HEK293 (cell line): ENCODE data around the gene TMEM176B.

Experiments
- CTCF ChIA-PET: fragments of 350-600 bp; formaldehyde crosslinking; extraction: SDS; loops from one replicate; lab custom pipeline; 2021; ENCODE audit warnings: antibody characterized with exemption; lab: Yijun Ruan, JAX
- POLR2A ChIA-PET: fragments of 300-600 bp; formaldehyde crosslinking; extraction: SDS; loops from one replicate; lab custom pipeline; 2020; ENCODE audit warnings: antibody characterized with exemption, inconsistent platforms; lab: Yijun Ruan, JAX
- H3K27ac ChIP-seq: fragments of 200-500 bp; sonication (Bioruptor generic); 2 replicates; pipeline ENCODE4 v1.5.1; 2014; ENCODE audit warnings: low read depth, low read length, control low read depth, inconsistent platforms; ENCODE audit errors: extremely low read depth
- H3K36me3 ChIP-seq, 2 experiments: fragments of 200-500 bp in 1 of 2; sonication (Bioruptor generic) in 1 of 2; 1 replicate in 1 of 2; 2 replicates in 1 of 2; pipeline ENCODE4 v1.5.1; 2014 to 2017; ENCODE audit warnings: inconsistent platforms in 2 of 2, low read length in 2 of 2; ENCODE audit not compliant: control insufficient read depth in 2 of 2, insufficient read depth in 1 of 2
- H3K4me1 ChIP-seq: fragments of 200-500 bp; sonication (Bioruptor generic); 2 replicates; pipeline ENCODE4 v1.5.1; 2014; ENCODE audit warnings: mild to moderate bottlenecking, low read length, inconsistent platforms; ENCODE audit not compliant: control insufficient read depth, insufficient read depth
- H3K4me3 ChIP-seq: 2 replicates; pipeline ENCODE4 v1.5.1; 2011; ENCODE audit warnings: low read depth, mild to moderate bottlenecking, control low read depth, low read length, moderate library complexity
- H3K9me3 ChIP-seq: fragments of 200-500 bp; sonication (Bioruptor generic); 2 replicates; pipeline ENCODE4 v1.5.1; 2014; ENCODE audit warnings: low read depth, low read length, inconsistent platforms; ENCODE audit not compliant: control insufficient read depth, insufficient read depth
- EGR2 ChIP-seq: fragments of 450-650 bp; formaldehyde crosslinking; IDR thresholded peaks from 2 replicates; pipeline ENCODE4 v1.5.1; 2016; ENCODE audit warnings: low read depth, missing biosample characterization, missing genetic modification characterization
- KLF9 ChIP-seq: fragments of 450-650 bp; formaldehyde crosslinking; IDR thresholded peaks from 2 replicates; pipeline ENCODE4 v1.5.1; 2016; ENCODE audit warnings: missing biosample characterization, missing genetic modification characterization, low read depth
- MYNN ChIP-seq: fragments of 450-650 bp; formaldehyde crosslinking; IDR thresholded peaks from 2 replicates; pipeline ENCODE4 v1.5.1; 2016; ENCODE audit warnings: missing biosample characterization, missing genetic modification characterization, borderline replicate concordance
- PRDM4 ChIP-seq: fragments of 450-650 bp; formaldehyde crosslinking; IDR thresholded peaks from 2 replicates; pipeline ENCODE4 v1.5.1; 2017; ENCODE audit warnings: missing biosample characterization, missing genetic modification characterization
- REST ChIP-seq: fragments of 450-650 bp; formaldehyde crosslinking; IDR thresholded peaks from 2 replicates; pipeline ENCODE4 v1.5.1; 2016; ENCODE audit warnings: missing biosample characterization, missing genetic modification characterization
- SCRT2 ChIP-seq: fragments of 450-650 bp; formaldehyde crosslinking; IDR thresholded peaks from 2 replicates; pipeline ENCODE4 v1.5.1; 2016; ENCODE audit warnings: missing biosample characterization, missing genetic modification characterization
- ZFP41 ChIP-seq: fragments of 450-650 bp; formaldehyde crosslinking; IDR thresholded peaks from 2 replicates; pipeline ENCODE4 v1.5.1; 2016; ENCODE audit warnings: missing biosample characterization, missing genetic modification characterization, borderline replicate concordance
- ZNF202 ChIP-seq: fragments of 450-650 bp; formaldehyde crosslinking; IDR thresholded peaks from 2 replicates; pipeline ENCODE4 v1.5.1; 2016; ENCODE audit warnings: missing biosample characterization, missing genetic modification characterization, borderline replicate concordance
- ZNF280C ChIP-seq: fragments of 450-650 bp; formaldehyde crosslinking; IDR thresholded peaks from 2 replicates; pipeline ENCODE4 v1.5.1; 2016; ENCODE audit warnings: missing biosample characterization, missing genetic modification characterization
- ZNF354C ChIP-seq: fragments of 450-650 bp; formaldehyde crosslinking; IDR thresholded peaks from 2 replicates; pipeline ENCODE4 v1.5.1; 2016; ENCODE audit warnings: missing biosample characterization, missing genetic modification characterization, low read depth, borderline replicate concordance
- ZNF404 ChIP-seq: fragments of 450-650 bp; formaldehyde crosslinking; IDR thresholded peaks from 2 replicates; pipeline ENCODE4 v1.5.1; 2017; ENCODE audit warnings: missing biosample characterization, missing genetic modification characterization
- ZNF510 ChIP-seq: fragments of 450-650 bp; formaldehyde crosslinking; IDR thresholded peaks from 2 replicates; pipeline ENCODE4 v1.5.1; 2018; ENCODE audit warnings: mild to moderate bottlenecking, missing genetic modification characterization, missing biosample characterization; ENCODE audit not compliant: insufficient replicate concordance
- ZNF530 ChIP-seq: fragments of 450-650 bp; formaldehyde crosslinking; IDR thresholded peaks from 2 replicates; pipeline ENCODE4 v1.5.1; 2016; ENCODE audit warnings: low read depth, missing biosample characterization, missing genetic modification characterization
- ZNF544 ChIP-seq: fragments of 450-650 bp; formaldehyde crosslinking; IDR thresholded peaks from 2 replicates; pipeline ENCODE4 v1.5.0; 2017; ENCODE audit warnings: missing biosample characterization, missing genetic modification characterization
- ZNF660 ChIP-seq: fragments of 450-650 bp; IDR thresholded peaks from 2 replicates; pipeline ENCODE4 v1.5.1; 2018; ENCODE audit warnings: missing biosample characterization, mild to moderate bottlenecking, missing genetic modification characterization
- ZNF830 ChIP-seq: fragments of 450-650 bp; IDR thresholded peaks from 2 replicates; pipeline ENCODE4 v1.5.0; 2018; ENCODE audit warnings: missing biosample characterization, missing genetic modification characterization, low read depth, mild to moderate bottlenecking, moderate library complexity
- ZSCAN30 ChIP-seq: fragments of 450-650 bp; IDR thresholded peaks from 2 replicates; pipeline ENCODE4 v1.5.1; 2018; ENCODE audit warnings: missing biosample characterization, mild to moderate bottlenecking, missing genetic modification characterization, moderate library complexity
- ZSCAN5A ChIP-seq: fragments of 450-650 bp; formaldehyde crosslinking; IDR thresholded peaks from 2 replicates; pipeline ENCODE4 v1.5.1; 2016; ENCODE audit warnings: missing biosample characterization, missing genetic modification characterization
- TF ChIP-seq, protein P1 (sequence below): fragments of 450-650 bp; formaldehyde crosslinking; IDR thresholded peaks from 2 replicates; pipeline ENCODE4 v1.5.1; 2016; ENCODE audit warnings: missing biosample characterization, missing genetic modification characterization, low read depth

TMEM176B gene

DNA sequence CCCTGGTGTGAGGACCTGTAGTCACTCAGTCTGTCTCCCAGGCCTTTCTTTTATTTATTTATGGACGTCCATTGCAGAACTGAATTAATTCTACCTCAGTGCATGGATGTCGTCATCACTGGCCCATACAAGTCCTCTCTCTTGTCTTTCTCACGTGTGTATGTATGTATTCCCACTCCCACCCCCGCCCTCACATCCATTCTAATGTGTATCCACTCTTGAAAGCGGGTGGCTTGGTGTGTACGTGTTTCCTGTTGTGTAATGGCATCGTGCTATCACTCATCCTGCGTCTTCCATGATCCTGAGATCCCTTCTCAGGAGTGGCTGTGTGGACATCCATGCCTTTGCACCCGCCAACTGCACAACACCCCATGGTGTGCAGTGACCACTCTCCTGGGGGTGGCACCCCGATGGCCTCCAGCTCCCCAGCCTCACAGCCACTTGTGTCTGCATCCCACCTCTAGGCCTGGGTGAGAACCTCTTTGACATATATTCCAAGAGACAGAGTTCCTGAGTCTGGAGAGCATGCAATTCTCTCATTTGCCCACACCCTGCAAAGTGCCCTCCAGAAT is 49.1 kb upstream of the TMEM176B start (continued):
- TF ChIP-seq ZSCAN5A (tag by site-specific recombination) (no peak), ZNF660 (tag by site-specific recombination) (no peak), PRDM4 (tag by site-specific recombination) (no peak), ZNF544 (tag by site-specific recombination) (no peak)

DNA sequence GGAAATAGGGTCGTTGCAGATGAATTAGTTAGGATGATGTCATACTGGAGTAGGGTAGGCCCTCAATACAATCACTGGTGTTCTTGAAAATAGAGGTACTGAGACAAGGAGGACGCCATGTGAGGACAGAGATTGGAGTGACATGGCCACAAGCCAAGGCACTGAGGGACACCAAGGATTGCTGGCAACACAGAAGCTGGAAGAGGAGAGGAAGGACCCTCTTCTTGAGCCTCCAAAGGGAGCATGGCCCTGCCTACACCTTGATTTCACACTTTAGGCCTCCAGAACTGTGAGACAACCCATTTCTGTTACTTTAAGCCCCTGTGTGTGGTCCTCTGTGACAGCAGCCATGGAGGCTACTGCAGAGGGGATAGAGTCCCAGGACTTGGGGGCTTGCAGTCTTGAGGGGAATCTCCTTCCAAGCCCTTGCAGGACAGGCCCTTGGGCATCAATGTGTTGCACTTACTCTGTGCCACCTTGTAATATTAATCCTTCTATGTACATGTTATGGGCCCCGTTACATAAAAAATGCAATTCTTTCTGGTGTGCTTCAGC is 48.5 kb upstream of the TMEM176B start:
- CTCF ChIA-PET, result no interaction called here

DNA sequence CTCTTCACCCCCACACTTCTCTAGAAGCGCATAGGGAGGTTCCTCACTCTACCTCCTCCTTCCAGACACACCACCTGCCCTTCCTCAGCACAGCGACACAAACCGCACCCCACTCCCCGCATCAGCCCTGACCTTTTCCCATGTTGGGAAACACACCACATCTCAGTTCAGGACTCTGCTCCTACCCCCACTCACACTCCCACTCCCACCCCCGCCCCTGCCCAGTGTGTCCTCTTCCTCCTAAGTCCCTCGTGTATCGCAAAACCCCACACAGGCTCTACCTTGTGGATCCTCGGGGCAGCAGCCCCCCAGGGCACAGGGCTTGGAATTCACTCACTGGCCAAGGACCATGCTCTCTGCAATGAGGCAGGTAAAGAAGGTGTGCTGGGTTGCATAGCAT is 47.9 kb upstream of the TMEM176B start:
- ChIA-PET CTCF (no interaction called here), POLR2A (no interaction called here)
- Histone ChIP-seq H3K27ac (no peak overlapping the region), H3K9me3 (no peaks in the 10 kb centered on the region), H3K36me3 (no peaks in the 10 kb centered on the region), H3K4me3 (no peak overlapping the region), H3K4me1 (no peaks in the 10 kb centered on the region)
- TF ChIP-seq ZNF280C (tag by site-specific recombination) (no peak), ZNF354C (tag by site-specific recombination) (no peak), SCRT2 (no peak), ZNF830 (no peak), ZNF202 (no peak), KLF9 (tag by site-specific recombination) (no peak), EGR2 (tag by site-specific recombination) (peak; percentile 27; the same call in 1 of the 2 replicates), ZFP41 (no peak)

More for the DNA sequence above, 48.5 kb upstream of the TMEM176B start:
- H3K9me3 ChIP-seq, result no peaks in the 10 kb centered on the region
- TF ChIP-seq ZNF530 (tag by site-specific recombination), result no peak
- no peak for TF ChIP-seq ZSCAN30
- no peak for TF ChIP-seq MYNN (tag by site-specific recombination)
- no peak for TF ChIP-seq ZNF510
- no peak for TF ChIP-seq ZNF404 (tag by site-specific recombination)
- TF ChIP-seq, protein P1, sequence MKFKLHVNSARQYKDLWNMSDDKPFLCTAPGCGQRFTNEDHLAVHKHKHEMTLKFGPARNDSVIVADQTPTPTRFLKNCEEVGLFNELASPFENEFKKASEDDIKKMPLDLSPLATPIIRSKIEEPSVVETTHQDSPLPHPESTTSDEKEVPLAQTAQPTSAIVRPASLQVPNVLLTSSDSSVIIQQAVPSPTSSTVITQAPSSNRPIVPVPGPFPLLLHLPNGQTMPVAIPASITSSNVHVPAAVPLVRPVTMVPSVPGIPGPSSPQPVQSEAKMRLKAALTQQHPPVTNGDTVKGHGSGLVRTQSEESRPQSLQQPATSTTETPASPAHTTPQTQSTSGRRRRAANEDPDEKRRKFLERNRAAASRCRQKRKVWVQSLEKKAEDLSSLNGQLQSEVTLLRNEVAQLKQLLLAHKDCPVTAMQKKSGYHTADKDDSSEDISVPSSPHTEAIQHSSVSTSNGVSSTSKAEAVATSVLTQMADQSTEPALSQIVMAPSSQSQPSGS (tag by site-specific recombination), result 0 out of 2 replicates have a peak, but pooled peaks have one; percentile 26
- TF ChIP-seq REST (tag by site-specific recombination), result no peak
- no peak for TF ChIP-seq EGR2 (tag by site-specific recombination)
- H3K27ac ChIP-seq, result no peak overlapping the region
- POLR2A ChIA-PET, result no interaction called here
- H3K4me3 ChIP-seq, result no peak overlapping the region
- H3K36me3 ChIP-seq, result no peaks in the 10 kb centered on the region
- no peaks in the 10 kb centered on the region for H3K4me1 ChIP-seq
